Choroid plexus epithelial cell (primary cell): ENCODE measurements around the gene ITGA2B.

Experiments
- DNase-seq: peaks from one replicate; pipeline ENCODE4 v3.0.0-alpha.2; 2010; ENCODE audit warnings: low read depth
- H3K4me3 ChIP-seq: 2 replicates; pipeline ENCODE4 v1.5.1; 2011; ENCODE audit warnings: low read depth, mild to moderate bottlenecking, control low read depth, low read length, moderate library complexity
- TF ChIP-seq, protein P1 (sequence below): conservative IDR thresholded peaks from 2 replicates; pipeline ENCODE4 v1.5.1; 2011; ENCODE audit warnings: low read depth, mild to moderate bottlenecking, control low read depth, inconsistent platforms, low read length, moderate library complexity

Gene ITGA2B

DNA sequence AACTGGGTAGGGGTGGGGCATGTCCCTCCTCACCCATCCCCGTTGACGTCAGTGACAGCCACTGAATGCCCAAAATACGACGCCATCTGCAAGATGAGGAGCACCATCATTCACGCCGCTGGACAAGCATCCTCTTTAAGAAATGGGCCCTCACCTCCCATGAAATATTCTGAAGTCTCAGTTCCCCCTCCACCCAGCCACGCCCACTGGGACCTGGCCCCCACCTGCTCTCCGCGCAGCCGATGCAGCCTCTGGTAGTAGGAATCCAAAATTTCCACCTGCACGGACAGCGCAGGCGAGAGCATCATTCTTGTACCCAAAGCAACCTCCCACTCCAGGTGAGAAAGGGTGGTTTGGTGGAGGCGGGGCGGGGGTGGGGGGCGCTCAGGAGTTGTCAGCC, 5.6 kb downstream of the ITGA2B start:
- DNase-seq: no peak
- no peak overlapping the region for H3K4me3 ChIP-seq
- TF ChIP-seq, protein P1, sequence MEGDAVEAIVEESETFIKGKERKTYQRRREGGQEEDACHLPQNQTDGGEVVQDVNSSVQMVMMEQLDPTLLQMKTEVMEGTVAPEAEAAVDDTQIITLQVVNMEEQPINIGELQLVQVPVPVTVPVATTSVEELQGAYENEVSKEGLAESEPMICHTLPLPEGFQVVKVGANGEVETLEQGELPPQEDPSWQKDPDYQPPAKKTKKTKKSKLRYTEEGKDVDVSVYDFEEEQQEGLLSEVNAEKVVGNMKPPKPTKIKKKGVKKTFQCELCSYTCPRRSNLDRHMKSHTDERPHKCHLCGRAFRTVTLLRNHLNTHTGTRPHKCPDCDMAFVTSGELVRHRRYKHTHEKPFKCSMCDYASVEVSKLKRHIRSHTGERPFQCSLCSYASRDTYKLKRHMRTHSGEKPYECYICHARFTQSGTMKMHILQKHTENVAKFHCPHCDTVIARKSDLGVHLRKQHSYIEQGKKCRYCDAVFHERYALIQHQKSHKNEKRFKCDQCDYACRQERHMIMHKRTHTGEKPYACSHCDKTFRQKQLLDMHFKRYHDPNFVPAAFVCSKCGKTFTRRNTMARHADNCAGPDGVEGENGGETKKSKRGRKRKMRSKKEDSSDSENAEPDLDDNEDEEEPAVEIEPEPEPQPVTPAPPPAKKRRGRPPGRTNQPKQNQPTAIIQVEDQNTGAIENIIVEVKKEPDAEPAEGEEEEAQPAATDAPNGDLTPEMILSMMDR: no peak

DNA sequence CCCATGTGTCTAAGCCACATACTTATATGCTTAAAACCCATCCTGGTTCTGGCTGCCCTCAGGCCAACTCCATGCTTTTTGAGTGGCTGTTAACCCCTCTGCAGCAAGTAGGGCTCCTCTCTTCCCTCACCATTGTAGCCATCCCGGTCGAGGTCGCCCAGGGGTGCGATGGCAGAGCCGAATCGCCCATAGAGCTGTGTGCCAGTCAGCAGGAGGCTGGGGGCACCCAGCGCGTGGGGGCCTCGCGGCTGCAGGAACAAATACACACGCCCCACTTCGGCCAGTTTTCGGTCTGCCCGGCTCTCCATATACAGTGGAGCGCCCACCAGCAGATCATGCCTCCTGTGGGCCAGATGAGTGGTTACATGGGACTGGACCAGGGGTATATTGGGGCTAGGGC, 6.1 kb downstream of the ITGA2B start:
- no peak for DNase-seq
- TF ChIP-seq, protein P1: no peak
- H3K4me3 ChIP-seq: no peak overlapping the region

DNA sequence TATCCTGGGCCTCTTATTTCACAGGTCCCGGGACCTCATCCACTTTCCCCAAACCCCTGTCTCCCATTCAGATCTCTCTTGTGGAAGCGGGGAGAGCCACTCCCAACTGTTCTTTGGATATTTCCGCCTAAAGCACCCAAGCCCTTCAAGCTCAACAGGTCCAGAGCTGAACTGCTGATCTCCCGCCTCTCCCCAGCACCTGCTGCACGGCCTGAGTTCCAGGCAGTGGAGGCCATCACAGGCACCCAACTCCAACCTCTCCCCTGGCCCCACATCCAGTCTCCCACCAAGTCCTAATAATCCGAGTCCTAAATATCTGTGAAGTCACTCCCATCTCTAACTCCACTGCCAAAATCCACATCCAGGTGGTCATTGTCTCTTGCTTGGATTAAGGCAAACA, 6.5 kb downstream of the ITGA2B start:
- H3K4me3 ChIP-seq: no peak overlapping the region
- TF ChIP-seq, protein P1: no peak
- DNase-seq: no peak

DNA sequence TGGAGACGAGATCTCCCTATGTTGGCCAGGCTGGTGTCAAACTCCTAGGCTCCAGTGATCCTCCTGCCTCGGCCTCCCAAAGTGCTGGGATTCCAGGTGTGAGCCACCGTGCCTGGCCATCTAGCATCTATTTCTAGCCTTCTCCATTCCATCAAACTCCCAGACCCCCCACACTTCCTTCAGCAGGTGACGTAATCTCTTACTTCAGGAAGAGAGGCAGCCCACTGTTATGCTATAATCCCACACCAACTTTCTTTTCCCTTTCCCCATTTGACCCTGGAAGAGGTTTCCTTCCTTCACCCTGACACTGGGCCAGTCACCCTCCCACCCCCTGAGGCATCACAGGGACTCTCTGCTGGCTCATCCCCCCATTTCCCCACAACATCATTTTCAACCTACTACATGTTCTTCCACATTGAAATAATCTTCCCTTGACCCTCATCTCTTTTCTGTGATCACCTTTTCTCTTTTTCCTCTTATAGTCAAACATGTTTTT, 7.6 kb downstream of the ITGA2B start:
- DNase-seq: no peak
- no peak overlapping the region for H3K4me3 ChIP-seq
- TF ChIP-seq, protein P1: no peak

DNA sequence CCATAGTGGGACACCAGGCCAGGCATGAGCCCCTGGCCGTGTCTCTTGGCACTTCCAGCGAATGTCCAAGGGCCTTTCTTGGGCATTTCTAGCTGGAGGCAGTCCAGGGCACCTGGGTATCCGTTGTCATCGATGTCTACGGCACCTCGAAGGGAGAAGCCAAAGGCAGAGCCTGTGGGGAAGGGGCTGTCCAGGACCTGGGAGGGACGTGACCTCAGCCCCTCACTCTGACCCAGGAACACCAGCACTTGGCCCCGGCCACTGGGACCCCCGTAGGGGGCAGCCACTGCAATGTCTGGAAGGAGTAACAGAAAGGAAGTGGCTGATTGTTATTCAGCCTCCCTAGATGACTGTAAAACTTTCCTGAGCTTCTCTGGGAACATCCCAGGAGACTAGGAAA, 8.7 kb downstream of the ITGA2B start:
- H3K4me3 ChIP-seq: no peak overlapping the region
- no peak for DNase-seq
- TF ChIP-seq, protein P1: no peak

DNA sequence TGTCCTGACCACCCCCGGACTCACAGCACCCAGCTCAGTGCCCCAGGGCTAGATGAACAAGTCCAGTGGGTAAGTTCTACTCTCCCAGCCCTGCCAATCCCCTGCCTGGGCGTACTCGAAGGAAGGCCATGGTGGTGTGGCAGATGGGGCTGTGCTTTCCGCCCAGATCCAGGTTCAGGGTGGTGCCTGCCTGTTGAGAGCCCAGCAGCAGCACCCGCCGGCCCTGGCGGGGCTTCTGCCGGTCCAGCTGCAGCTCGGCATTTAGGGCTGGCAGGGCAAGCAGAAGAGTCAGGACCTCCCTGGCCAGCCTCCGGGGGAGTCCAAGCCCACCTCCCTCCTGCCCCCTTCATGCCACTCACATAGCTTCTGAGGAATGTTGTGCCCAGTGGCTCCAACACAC, 9.6 kb downstream of the ITGA2B start:
- H3K4me3 ChIP-seq: no peak overlapping the region
- DNase-seq: no peak
- TF ChIP-seq, protein P1: no peak

DNA sequence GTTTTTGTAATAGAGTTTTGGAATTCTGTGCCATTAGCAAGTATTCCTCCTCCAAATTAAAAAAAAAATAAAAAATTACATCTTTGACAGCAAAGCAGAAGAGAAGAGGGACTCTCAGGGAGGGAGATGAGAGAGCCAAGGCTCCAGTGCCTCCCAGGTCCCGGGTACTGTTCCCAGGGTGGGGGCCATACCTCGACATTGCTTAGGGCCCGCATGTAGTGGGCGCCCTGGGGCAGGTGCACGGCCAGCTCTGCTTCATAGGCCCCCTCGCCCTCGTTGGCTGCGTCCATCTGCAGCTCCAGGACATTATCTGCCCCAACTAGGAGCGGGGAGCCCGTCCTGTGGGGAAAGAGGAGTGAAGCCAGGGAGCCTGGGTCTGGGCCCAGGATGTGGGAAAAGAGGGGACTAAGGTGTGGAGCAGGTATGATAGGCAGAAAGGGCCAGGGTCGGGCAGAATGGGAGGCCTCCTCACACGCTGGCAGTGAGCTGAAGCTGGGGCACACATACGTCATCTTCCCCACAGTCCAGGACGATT, 11.2 kb downstream of the ITGA2B start:
- DNase-seq: no peak
- TF ChIP-seq, protein P1: no peak
- no peak overlapping the region for H3K4me3 ChIP-seq
